Measurements from ENCODE around the gene TCF15.

DNA sequence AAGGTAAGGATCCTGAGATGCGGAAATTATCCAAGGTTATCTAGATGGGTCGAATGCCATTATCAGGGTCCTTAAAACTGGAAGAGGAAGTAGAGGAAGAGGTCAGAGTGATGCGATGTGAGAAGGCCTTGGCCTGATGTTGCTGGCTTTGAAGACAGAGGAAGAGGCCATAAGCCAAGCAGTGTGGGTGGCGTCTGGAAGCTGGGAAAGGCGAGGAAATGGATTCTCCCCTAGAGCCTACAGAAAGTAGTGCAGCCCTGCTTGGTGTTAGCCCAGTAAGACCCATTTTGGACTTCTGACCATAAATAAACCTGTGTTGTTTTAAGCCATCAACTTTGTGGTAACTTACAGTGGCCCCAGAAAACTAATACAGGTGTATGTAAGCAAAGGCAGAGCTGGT is 40.8 kb upstream of the TCF15 start:
- TF ChIP-seq, protein P1, sequence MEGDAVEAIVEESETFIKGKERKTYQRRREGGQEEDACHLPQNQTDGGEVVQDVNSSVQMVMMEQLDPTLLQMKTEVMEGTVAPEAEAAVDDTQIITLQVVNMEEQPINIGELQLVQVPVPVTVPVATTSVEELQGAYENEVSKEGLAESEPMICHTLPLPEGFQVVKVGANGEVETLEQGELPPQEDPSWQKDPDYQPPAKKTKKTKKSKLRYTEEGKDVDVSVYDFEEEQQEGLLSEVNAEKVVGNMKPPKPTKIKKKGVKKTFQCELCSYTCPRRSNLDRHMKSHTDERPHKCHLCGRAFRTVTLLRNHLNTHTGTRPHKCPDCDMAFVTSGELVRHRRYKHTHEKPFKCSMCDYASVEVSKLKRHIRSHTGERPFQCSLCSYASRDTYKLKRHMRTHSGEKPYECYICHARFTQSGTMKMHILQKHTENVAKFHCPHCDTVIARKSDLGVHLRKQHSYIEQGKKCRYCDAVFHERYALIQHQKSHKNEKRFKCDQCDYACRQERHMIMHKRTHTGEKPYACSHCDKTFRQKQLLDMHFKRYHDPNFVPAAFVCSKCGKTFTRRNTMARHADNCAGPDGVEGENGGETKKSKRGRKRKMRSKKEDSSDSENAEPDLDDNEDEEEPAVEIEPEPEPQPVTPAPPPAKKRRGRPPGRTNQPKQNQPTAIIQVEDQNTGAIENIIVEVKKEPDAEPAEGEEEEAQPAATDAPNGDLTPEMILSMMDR (IDR thresholded peaks at IDR 0.05): no peak
- TF ChIP-seq POLR2A (IDR thresholded peaks at IDR 0.05): no peak
